Calu3 (cell line): ENCODE data around the gene NGEF. TPM values are rescaled to one million over a fixed set of nuclear protein-coding genes. Genes with fewer than 3 reads are reported as not detected.

Experiments used
- BruUV-seq: library from RNA; stranded (reverse); fragments of 400-500 nt; replicated peaks from 2 replicates; lab custom pipeline; 2021; lab: Mats Ljungman, UMichigan
- CTCF ChIA-PET: fragments of 300-600 bp; sonication (Branson Sonifier 250); formaldehyde crosslinking; loops from one replicate; lab custom pipeline; 2022; ENCODE audit warnings: antibody characterized with exemption; lab: Charles Lee
- DNase-seq: peaks from one replicate; pipeline ENCODE4 v3.0.0; 2022
- H3K27ac Mint-ChIP-seq: one replicate; pipeline ENCODE4 v1.8.0; 2022; ENCODE audit warnings: mixed read lengths; ENCODE audit not compliant: unreplicated experiment
- H3K27me3 Mint-ChIP-seq: one replicate; pipeline ENCODE4 v1.8.0; 2022; ENCODE audit warnings: mixed read lengths; ENCODE audit not compliant: unreplicated experiment
- H3K36me3 Mint-ChIP-seq: one replicate; pipeline ENCODE4 v1.8.0; 2022; ENCODE audit warnings: mild to moderate bottlenecking, moderate library complexity, mixed read lengths; ENCODE audit not compliant: insufficient read depth, unreplicated experiment
- H3K4me1 Mint-ChIP-seq: one replicate; pipeline ENCODE4 v1.8.0; 2022; ENCODE audit warnings: mild to moderate bottlenecking, low read depth, mixed read lengths; ENCODE audit not compliant: unreplicated experiment
- H3K4me3 Mint-ChIP-seq: one replicate; pipeline ENCODE4 v1.8.0; 2022; ENCODE audit warnings: mild to moderate bottlenecking, low read depth, moderate library complexity, mixed read lengths; ENCODE audit not compliant: unreplicated experiment
- H3K9me3 Mint-ChIP-seq: one replicate; pipeline ENCODE4 v1.8.0; 2022; ENCODE audit warnings: low read depth, mixed read lengths; ENCODE audit not compliant: unreplicated experiment
- intact Hi-C: fragments of 100-400 bp; cut with micrococcal nuclease; formaldehyde crosslinking; loops from one replicate; pipeline ENCODE4 v1.10.0; 2022; ENCODE audit not compliant: unreplicated experiment
- total RNA-seq: library from RNA; stranded (reverse); gene quantifications from 2 replicates; pipeline ENCODE4 v1.2.3, GENCODE V29; 2022
- TF ChIP-seq, protein P1 (sequence below): fragments of 200-600 bp; IDR thresholded peaks from one replicate; pipeline ENCODE4 v1.8.0; 2022; ENCODE audit warnings: antibody characterized with exemption; ENCODE audit not compliant: unreplicated experiment

NGEF gene
- total RNA-seq, 1 experiment from 2014 or later: 1.7 TPM

DNA sequence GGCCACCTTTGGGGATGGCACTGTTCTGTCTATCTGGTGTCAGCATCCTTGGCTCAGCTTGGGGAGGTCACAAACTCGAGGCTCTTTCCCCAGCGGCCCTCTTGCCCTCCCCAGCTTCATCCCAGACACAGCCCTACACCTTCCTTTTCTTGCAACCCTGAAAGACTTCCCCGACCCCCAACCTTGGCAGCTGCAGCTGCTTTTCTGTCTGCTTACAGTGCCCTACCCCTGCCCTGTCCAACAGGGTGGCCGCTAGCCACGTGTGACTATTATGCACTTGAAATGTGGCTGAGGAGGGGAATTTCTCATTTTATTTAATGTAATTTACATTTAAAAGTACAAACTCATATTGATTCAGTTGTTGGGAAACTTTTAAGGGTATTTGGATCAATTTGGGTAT is 41.3 kb downstream of the NGEF start:
- CTCF ChIA-PET: no interaction called here
- intact Hi-C loops: no loop called here
- no peaks in the 10 kb centered on the region for H3K27me3 Mint-ChIP-seq
- no peak for DNase-seq
- peaks cover 8% of the 10 kb centered on the region for H3K4me1 Mint-ChIP-seq
- H3K9me3 Mint-ChIP-seq: no peaks in the 10 kb centered on the region
- no peak overlapping the region for H3K4me3 Mint-ChIP-seq
- no peak overlapping the region for H3K27ac Mint-ChIP-seq
- no TSS peak for BruUV-seq
- H3K36me3 Mint-ChIP-seq: no peaks in the 10 kb centered on the region
- TF ChIP-seq, protein P1, sequence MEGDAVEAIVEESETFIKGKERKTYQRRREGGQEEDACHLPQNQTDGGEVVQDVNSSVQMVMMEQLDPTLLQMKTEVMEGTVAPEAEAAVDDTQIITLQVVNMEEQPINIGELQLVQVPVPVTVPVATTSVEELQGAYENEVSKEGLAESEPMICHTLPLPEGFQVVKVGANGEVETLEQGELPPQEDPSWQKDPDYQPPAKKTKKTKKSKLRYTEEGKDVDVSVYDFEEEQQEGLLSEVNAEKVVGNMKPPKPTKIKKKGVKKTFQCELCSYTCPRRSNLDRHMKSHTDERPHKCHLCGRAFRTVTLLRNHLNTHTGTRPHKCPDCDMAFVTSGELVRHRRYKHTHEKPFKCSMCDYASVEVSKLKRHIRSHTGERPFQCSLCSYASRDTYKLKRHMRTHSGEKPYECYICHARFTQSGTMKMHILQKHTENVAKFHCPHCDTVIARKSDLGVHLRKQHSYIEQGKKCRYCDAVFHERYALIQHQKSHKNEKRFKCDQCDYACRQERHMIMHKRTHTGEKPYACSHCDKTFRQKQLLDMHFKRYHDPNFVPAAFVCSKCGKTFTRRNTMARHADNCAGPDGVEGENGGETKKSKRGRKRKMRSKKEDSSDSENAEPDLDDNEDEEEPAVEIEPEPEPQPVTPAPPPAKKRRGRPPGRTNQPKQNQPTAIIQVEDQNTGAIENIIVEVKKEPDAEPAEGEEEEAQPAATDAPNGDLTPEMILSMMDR: no peak

DNA sequence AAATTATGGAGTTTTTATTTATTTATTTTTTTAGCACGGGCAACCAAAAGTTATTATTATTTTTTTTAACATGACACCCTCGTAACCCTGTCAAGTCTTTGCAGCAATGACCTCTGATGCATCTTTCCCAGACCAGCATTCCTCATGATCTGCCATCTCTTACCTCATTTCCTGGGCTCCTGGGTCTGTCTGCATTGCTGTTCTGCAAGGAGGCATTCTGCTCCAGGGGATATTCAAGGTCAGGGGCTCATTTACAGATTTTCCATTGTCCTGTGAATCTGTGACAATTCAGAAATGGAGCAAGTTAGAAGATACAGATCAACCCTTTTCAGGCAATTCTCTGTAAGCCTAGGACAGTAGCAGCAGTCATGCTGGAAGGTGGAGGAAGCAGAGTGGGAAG is 43.0 kb downstream of the NGEF start:
- Mint-ChIP-seq H3K4me3 (no peak overlapping the region), H3K27me3 (peaks cover 8% of the 10 kb centered on the region), H3K36me3 (peaks cover 5% of the 10 kb centered on the region), H3K4me1 (peaks cover 8% of the 10 kb centered on the region), H3K27ac (no peak overlapping the region), H3K9me3 (no peaks in the 10 kb centered on the region)
- BruUV-seq: no TSS peak
- TF ChIP-seq, protein P1: no peak
- DNase-seq: no peak
- CTCF ChIA-PET: interaction anchor here (0.7 kb wide), 1 partner anchor 129 kb away, joined by 3 read pairs; no protein-coding TSS in a partner anchor
- intact Hi-C loops: no loop called here

DNA sequence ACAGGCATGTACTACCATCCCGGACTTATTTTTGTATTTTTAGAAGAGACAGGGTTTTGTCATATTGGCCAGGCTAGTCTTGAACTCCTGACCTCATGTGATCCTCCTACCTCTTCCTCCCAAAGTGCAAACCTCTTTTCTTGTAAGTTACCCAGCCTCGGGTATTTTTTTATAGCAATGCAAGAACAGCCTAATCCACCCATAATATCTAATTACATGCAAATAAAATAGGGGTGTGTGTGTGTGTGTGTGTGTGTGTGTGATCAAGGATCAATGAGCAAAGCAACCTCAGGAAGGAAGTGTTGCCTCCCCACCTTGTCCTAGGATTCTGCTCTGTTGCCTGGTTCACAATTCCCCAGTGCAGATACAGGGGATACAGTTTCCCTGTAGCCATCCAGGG is 45.6 kb downstream of the NGEF start:
- TF ChIP-seq, protein P1: no peak
- Mint-ChIP-seq H3K4me1 (peaks cover 8% of the 10 kb centered on the region), H3K36me3 (peaks cover 5% of the 10 kb centered on the region), H3K9me3 (no peaks in the 10 kb centered on the region), H3K27me3 (peaks cover 12% of the 10 kb centered on the region), H3K4me3 (no peak overlapping the region), H3K27ac (no peak overlapping the region)
- BruUV-seq: no TSS peak
- intact Hi-C loops: no loop called here
- no peak for DNase-seq
- CTCF ChIA-PET: interaction anchor here (0.5 to 0.9 kb wide), 3 partner anchors 14 to 103 kb away, joined by 3 read pairs; no protein-coding TSS in a partner anchor

DNA sequence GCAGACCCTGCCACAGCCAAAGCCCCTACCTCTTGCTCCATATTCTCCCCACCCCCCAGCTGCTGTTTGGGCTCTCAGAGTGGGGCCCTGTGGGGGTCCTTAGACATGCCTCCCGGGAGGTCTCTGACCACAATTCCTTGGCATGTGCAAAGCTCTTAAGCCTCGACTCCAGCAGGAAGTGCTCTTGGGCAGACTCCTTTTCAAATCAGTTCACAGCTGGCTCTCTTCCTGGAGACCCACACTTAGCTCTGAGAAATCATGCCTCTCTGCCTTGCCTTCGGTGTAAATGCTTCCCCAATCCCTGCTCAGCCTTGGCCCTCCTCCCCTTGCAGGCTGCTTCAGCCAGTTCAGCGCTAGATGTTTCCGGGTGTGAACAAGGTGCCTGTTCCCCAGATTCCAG is 46.9 kb downstream of the NGEF start:
- Mint-ChIP-seq H3K4me3 (no peak overlapping the region), H3K27ac (no peak overlapping the region), H3K36me3 (peaks cover 5% of the 10 kb centered on the region), H3K4me1 (no peaks in the 10 kb centered on the region), H3K9me3 (peaks cover 3% of the 10 kb centered on the region), H3K27me3 (peaks cover 12% of the 10 kb centered on the region)
- no TSS peak for BruUV-seq
- no peak for DNase-seq
- intact Hi-C loops: no loop called here
- CTCF ChIA-PET: no interaction called here
- TF ChIP-seq, protein P1: no peak
